GM23248 (cell line): ENCODE measurements around the gene PTK7.

Experiments used
- EZH2 ChIP-seq: fragments of 200-600 bp; sonication (generic); IDR thresholded peaks from 2 replicates; pipeline ENCODE4 v1.6.1; 2018; ENCODE audit warnings: antibody characterized with exemption, mild to moderate bottlenecking; ENCODE audit not compliant: insufficient read depth, poor library complexity, severe bottlenecking
- EZH2phosphoT487 ChIP-seq: fragments of 200-600 bp; sonication (generic); IDR thresholded peaks from 2 replicates; pipeline ENCODE4 v1.6.1; 2018; ENCODE audit warnings: antibody characterized with exemption, moderate library complexity, mild to moderate bottlenecking, low read depth; ENCODE audit not compliant: insufficient read depth

DNA sequence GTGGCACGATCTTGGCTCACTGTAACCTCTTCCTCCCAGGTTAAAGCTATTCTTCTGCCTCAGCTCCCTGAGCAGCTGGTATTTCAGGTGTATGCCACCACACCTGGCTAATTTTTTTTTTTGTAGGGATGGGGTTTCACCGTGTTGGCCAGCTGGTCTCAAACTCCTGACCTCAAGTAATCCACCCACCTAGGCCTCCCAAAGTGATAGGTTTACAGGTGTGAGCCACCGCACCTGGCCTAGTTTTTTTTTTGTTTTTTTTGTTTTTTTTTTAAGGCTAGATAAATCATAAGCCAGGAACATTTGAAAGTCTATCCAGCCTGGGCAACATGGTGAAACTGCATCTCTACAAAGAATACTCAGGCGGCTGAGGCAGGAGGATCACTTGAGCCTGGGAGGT lies 43.8 kb upstream of the PTK7 start:
- TF ChIP-seq EZH2: no peak
- no peak for TF ChIP-seq EZH2phosphoT487
